GM12874 (cell line): ENCODE results near the gene UST.
A peak's percentile ranks its signal among the peaks of the same experiment; 100 is the strongest.

Experiments used
- CTCF ChIP-seq: IDR thresholded peaks from 2 replicates; pipeline ENCODE4 v1.5.1; 2011; ENCODE audit warnings: low read depth, mild to moderate bottlenecking, control low read depth, low read length, moderate library complexity; ENCODE audit not compliant: insufficient read depth

Gene UST

GRCh38 chr6:148944608-148945007 is 197.8 kb downstream of the UST start:
- no peak for TF ChIP-seq CTCF

GRCh38 chr6:148945301-148946021 is 198.6 kb downstream of the UST start:
- no peak for TF ChIP-seq CTCF

DNA sequence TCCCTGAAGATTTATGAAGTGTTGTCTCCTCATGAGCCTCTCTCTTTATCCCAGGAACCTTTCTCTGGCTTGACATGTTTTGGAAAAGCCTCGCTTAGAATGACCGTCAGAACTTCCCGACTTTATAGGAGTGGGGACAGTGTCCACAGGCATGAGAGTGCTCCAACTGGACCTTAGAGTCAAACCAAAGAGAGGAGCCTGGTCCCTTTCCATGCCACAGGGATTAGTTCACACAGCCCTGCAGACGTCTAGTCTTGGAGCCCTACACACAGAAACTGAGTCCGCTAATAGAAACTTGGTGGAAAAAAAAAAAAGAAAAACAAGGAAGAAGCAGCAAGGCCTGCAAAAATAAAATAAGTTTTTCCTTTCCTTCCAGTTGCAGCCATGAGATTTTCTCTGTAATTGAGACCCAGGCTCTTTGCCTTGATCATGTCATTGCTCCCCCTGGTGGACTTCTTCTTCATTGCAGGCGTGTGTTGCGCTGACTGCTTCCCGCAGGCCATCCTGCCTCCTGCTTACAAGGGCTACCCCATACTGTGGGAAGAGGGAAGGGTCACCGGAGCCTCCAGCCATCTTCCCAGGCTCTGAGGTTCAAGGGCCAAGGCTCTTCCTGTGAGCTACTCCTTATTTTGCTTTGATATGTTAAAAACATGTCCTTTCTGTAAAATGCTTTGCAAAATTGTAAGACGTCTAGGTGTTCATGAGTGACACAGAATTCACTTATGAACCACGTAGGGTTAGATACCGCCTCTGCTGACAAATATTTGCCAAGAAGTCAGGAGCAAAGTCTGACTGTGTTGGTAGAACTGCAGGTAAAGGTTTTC is 201.0 kb downstream of the UST start:
- TF ChIP-seq CTCF: peak; percentile 79

- no peak for TF ChIP-seq CTCF
Observed at GRCh38 chr6:148951662-148952061, 204.8 kb downstream of the UST start.

DNA sequence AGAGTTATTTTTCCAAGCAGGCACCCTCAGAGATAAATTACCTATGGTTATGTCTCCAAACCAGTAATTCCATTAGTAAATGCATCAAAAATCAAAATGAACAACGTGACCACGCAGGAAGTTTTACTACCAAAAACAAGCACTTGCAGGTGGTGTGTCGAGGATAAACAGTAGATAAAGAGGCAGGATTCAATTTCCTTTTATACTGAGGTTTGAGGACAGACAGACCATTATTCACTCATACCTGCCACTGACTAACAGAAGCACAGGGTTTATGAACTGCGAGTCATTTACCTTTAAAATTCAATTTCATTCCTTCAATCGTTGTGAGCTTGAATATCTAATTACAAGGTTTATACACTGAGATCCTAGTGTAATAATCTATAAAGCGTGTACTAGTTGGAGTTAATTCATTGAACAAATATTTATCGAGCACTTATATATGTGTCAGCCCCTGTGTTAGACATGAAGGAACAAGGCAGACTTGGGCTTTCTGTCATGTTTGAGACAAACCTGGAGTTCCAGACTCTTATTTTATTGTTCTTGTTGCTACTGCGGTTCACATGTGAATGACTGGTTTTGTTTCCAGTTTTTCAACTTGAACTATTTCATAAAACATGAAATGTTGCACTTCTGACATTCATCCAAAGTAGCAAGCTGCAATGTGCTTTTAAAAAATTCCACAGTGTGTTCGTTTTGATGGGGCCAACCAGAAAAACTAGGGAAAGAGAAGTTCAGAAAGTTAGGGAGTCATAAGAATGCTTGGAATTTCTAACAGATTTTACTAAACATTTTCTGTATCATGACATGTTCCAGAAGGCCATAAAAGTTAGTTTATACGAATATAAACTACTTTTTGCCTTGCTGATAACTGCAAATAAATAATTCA is 205.6 kb downstream of the UST start:
- TF ChIP-seq CTCF: no peak

DNA sequence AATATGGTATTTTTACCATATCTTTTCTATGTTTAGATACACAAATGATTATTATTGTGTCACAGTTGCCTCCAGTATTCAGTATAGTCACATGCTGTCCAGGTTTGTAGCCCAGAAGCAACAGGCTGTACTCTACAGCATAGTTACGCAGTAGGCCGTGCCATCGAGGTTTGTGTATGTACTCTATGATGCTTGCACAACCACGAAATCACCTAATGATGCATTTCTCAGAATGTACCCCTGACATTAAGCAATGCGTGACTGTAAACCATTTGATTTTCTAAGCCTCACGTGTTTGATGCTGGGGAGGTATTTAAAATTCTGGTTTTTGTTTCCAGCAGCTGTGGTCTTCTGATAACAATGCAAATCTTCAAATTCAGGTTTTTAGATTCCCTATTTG is 207.6 kb downstream of the UST start:
- no peak for TF ChIP-seq CTCF

DNA sequence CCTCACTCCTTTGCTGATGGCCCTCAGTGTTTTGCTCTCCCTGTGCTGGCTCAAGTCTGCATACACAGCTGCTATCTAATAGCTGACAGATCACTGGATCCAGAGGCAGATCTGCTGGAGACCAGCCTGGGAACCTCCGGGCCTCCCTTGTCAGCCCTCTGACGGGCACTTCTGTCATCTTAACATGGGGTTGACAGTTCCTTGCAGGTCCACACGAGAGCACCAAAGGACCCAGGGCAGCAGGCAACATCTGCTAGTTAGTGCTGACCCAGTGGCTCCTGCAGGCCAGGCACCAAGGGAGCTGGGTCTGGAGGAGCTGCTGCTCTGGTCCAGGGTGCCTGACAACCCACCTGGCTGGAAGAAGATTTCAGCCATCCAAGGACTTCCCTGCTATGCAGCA is 208.1 kb downstream of the UST start:
- no peak for TF ChIP-seq CTCF
